ENCODE results near the gene AOPEP.

DNA sequence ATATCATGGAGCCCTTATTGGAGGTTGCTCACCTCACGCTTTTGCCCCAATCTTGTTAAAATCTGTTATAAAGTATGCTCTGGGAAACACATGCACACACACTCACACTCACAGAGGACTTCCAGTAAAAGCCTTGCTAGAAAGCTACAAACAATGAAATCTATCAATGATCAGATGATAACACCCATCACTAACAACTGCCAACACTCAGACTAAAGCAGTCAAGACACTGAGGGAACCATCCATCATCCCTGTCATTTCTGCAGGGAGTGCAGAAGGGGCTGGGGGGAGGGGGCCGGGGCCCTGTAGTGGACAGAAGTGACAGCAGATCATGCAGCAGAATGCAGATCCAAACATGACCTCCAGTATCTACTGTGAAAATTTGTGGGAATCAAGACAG, 179.1 kb downstream of the AOPEP start:
- TF ChIP-seq ZBTB21 (CRISPR knock-in tag; IDR thresholded peaks at IDR 0.05; ENCODE audit: borderline replicate concordance) (no peak), TEAD4 (CRISPR knock-in tag; IDR thresholded peaks at IDR 0.05) (no peak), KAT7 (CRISPR knock-in tag; IDR thresholded peaks at IDR 0.05; ENCODE audit: borderline replicate concordance) (no peak), ZNF263 (CRISPR knock-in tag; IDR thresholded peaks at IDR 0.05; ENCODE audit: low read depth) (no peak)
- TF ChIP-seq, protein P1, sequence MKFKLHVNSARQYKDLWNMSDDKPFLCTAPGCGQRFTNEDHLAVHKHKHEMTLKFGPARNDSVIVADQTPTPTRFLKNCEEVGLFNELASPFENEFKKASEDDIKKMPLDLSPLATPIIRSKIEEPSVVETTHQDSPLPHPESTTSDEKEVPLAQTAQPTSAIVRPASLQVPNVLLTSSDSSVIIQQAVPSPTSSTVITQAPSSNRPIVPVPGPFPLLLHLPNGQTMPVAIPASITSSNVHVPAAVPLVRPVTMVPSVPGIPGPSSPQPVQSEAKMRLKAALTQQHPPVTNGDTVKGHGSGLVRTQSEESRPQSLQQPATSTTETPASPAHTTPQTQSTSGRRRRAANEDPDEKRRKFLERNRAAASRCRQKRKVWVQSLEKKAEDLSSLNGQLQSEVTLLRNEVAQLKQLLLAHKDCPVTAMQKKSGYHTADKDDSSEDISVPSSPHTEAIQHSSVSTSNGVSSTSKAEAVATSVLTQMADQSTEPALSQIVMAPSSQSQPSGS (CRISPR knock-in tag; IDR thresholded peaks at IDR 0.05; ENCODE audit: borderline replicate concordance, low read depth) = no peak
- TF ChIP-seq, protein P2, sequence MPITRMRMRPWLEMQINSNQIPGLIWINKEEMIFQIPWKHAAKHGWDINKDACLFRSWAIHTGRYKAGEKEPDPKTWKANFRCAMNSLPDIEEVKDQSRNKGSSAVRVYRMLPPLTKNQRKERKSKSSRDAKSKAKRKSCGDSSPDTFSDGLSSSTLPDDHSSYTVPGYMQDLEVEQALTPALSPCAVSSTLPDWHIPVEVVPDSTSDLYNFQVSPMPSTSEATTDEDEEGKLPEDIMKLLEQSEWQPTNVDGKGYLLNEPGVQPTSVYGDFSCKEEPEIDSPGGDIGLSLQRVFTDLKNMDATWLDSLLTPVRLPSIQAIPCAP (CRISPR knock-in tag; IDR thresholded peaks at IDR 0.05) = no peak
- TF ChIP-seq, protein P3, sequence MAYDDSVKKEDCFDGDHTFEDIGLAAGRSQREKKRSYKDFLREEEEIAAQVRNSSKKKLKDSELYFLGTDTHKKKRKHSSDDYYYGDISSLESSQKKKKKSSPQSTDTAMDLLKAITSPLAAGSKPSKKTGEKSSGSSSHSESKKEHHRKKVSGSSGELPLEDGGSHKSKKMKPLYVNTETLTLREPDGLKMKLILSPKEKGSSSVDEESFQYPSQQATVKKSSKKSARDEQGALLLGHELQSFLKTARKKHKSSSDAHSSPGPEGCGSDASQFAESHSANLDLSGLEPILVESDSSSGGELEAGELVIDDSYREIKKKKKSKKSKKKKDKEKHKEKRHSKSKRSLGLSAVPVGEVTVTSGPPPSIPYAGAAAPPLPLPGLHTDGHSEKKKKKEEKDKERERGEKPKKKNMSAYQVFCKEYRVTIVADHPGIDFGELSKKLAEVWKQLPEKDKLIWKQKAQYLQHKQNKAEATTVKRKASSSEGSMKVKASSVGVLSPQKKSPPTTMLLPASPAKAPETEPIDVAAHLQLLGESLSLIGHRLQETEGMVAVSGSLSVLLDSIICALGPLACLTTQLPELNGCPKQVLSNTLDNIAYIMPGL (CRISPR knock-in tag; IDR thresholded peaks at IDR 0.05) = no peak
- TF ChIP-seq, protein P4, sequence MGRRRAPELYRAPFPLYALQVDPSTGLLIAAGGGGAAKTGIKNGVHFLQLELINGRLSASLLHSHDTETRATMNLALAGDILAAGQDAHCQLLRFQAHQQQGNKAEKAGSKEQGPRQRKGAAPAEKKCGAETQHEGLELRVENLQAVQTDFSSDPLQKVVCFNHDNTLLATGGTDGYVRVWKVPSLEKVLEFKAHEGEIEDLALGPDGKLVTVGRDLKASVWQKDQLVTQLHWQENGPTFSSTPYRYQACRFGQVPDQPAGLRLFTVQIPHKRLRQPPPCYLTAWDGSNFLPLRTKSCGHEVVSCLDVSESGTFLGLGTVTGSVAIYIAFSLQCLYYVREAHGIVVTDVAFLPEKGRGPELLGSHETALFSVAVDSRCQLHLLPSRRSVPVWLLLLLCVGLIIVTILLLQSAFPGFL (CRISPR knock-in tag; IDR thresholded peaks at IDR 0.05; ENCODE audit: borderline replicate concordance) = no peak
- TF ChIP-seq, protein P5, sequence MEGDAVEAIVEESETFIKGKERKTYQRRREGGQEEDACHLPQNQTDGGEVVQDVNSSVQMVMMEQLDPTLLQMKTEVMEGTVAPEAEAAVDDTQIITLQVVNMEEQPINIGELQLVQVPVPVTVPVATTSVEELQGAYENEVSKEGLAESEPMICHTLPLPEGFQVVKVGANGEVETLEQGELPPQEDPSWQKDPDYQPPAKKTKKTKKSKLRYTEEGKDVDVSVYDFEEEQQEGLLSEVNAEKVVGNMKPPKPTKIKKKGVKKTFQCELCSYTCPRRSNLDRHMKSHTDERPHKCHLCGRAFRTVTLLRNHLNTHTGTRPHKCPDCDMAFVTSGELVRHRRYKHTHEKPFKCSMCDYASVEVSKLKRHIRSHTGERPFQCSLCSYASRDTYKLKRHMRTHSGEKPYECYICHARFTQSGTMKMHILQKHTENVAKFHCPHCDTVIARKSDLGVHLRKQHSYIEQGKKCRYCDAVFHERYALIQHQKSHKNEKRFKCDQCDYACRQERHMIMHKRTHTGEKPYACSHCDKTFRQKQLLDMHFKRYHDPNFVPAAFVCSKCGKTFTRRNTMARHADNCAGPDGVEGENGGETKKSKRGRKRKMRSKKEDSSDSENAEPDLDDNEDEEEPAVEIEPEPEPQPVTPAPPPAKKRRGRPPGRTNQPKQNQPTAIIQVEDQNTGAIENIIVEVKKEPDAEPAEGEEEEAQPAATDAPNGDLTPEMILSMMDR (IDR thresholded peaks at IDR 0.05) = no peak

All from WTC11 (cell line).